ENCODE data around the gene AMACR.

The AMACR gene

GRCh38 chr5:33975852-33976251 lies 32.0 kb downstream of the AMACR start:
- H2BK12ac ChIP-seq (ENCODE audit: low read length), result no peak overlapping the region
- no peak overlapping the region for H2AK5ac ChIP-seq (ENCODE audit: low read depth, low read length)
- H3K4me1 ChIP-seq (ENCODE audit: control insufficient read depth in 2 of 2, insufficient read depth in 1 of 2, low read depth in 1 of 2, low read length in 2 of 2), result peaks cover 0 to 5% of the 10 kb centered on the region in 2 donors
- no peak overlapping the region for H2BK15ac ChIP-seq (ENCODE audit: low read length)
- H2BK120ac ChIP-seq (ENCODE audit: low read depth, low read length), result no peak overlapping the region
- no peaks in the 10 kb centered on the region for H3K27me3 ChIP-seq (ENCODE audit: control insufficient read depth in 3 of 3, insufficient read depth in 3 of 3, low read depth in 1 of 3, low read length in 3 of 3)
- no peak overlapping the region for H3K14ac ChIP-seq (ENCODE audit: low read length)
- H3K9me3 ChIP-seq (replicated peaks in 1 of 2; ENCODE audit: control insufficient read depth in 2 of 2, insufficient read depth in 1 of 2, low read depth in 1 of 2, low read length in 2 of 2), result no peaks in the 10 kb centered on the region
- H3K9ac ChIP-seq (ENCODE audit: low read depth, low read length, poor library complexity), result no peak overlapping the region
- H3K23ac ChIP-seq (ENCODE audit: low read depth, low read length, poor library complexity), result no peak overlapping the region
- H4K8ac ChIP-seq (ENCODE audit: low read depth, low read length), result no peak overlapping the region
- no peak overlapping the region for H2BK5ac ChIP-seq (ENCODE audit: low read length)
- H4K91ac ChIP-seq (ENCODE audit: low read depth, low read length, poor library complexity), result no peak overlapping the region
- no peak for DNase-seq (ENCODE audit: low spot score)
- H3K4me3 ChIP-seq (ENCODE audit: low read length in 2 of 2), result no peak overlapping the region
- no peak overlapping the region for H3K4me2 ChIP-seq (ENCODE audit: insufficient read depth, low read length, poor library complexity, severe bottlenecking)
- H3K18ac ChIP-seq (ENCODE audit: low read length), result no peak overlapping the region
- no peak overlapping the region for H3K27ac ChIP-seq (replicated peaks; ENCODE audit: low read length)
- peak overlapping the region; percentile 60 for H2AFZ ChIP-seq (ENCODE audit: low read length)
- no peaks in the 10 kb centered on the region for H3K36me3 ChIP-seq (replicated peaks in 1 of 2; ENCODE audit: control insufficient read depth in 2 of 2, insufficient read depth in 2 of 2, low read length in 2 of 2)
- H3K4ac ChIP-seq (ENCODE audit: low read length), result no peak overlapping the region
- no CpG with 5 or more reads among the region's 5 CpGs for WGBS, 2 donors (ENCODE audit: extremely low coverage in 2 of 2, insufficient read length in 2 of 2, insufficient replicate concordance in 1 of 2)
- no peaks in the 10 kb centered on the region for H3K79me1 ChIP-seq (ENCODE audit: low read depth, low read length)

GRCh38 chr5:33973271-33973670 lies 34.6 kb downstream of the AMACR start:
- no peaks in the 10 kb centered on the region for H3K79me1 ChIP-seq (ENCODE audit: low read depth, low read length)
- H4K8ac ChIP-seq (ENCODE audit: low read depth, low read length), result no peak overlapping the region
- H3K27me3 ChIP-seq (ENCODE audit: control insufficient read depth in 3 of 3, insufficient read depth in 3 of 3, low read depth in 1 of 3, low read length in 3 of 3), result no peaks in the 10 kb centered on the region
- H3K4me3 ChIP-seq (ENCODE audit: low read length in 2 of 2), result no peak overlapping the region
- H3K9ac ChIP-seq (ENCODE audit: low read depth, low read length, poor library complexity), result no peak overlapping the region
- no peak overlapping the region for H3K14ac ChIP-seq (ENCODE audit: low read length)
- no peak overlapping the region for H3K23ac ChIP-seq (ENCODE audit: low read depth, low read length, poor library complexity)
- H3K36me3 ChIP-seq (replicated peaks in 1 of 2; ENCODE audit: control insufficient read depth in 2 of 2, insufficient read depth in 2 of 2, low read length in 2 of 2), result no peaks in the 10 kb centered on the region
- H2AFZ ChIP-seq (ENCODE audit: low read length), result no peak overlapping the region
- no peak for DNase-seq (ENCODE audit: low spot score)
- no peak overlapping the region for H3K18ac ChIP-seq (ENCODE audit: low read length)
- H2AK5ac ChIP-seq (ENCODE audit: low read depth, low read length), result no peak overlapping the region
- H3K4me2 ChIP-seq (ENCODE audit: insufficient read depth, low read length, poor library complexity, severe bottlenecking), result no peak overlapping the region
- no peak overlapping the region for H3K27ac ChIP-seq (replicated peaks; ENCODE audit: low read length)
- H2BK12ac ChIP-seq (ENCODE audit: low read length), result no peak overlapping the region
- no peak overlapping the region for H4K91ac ChIP-seq (ENCODE audit: low read depth, low read length, poor library complexity)
- no peaks in the 10 kb centered on the region for H3K9me3 ChIP-seq (replicated peaks in 1 of 2; ENCODE audit: control insufficient read depth in 2 of 2, insufficient read depth in 1 of 2, low read depth in 1 of 2, low read length in 2 of 2)
- H3K4ac ChIP-seq (ENCODE audit: low read length), result no peak overlapping the region
- WGBS, 2 donors (ENCODE audit: extremely low coverage in 2 of 2, insufficient read length in 2 of 2, insufficient replicate concordance in 1 of 2), result no CpG with 5 or more reads among the region's 2 CpGs
- H3K4me1 ChIP-seq (ENCODE audit: control insufficient read depth in 2 of 2, insufficient read depth in 1 of 2, low read depth in 1 of 2, low read length in 2 of 2), result peaks cover 0 to 5% of the 10 kb centered on the region in 2 donors
- no peak overlapping the region for H2BK15ac ChIP-seq (ENCODE audit: low read length)
- no peak overlapping the region for H2BK120ac ChIP-seq (ENCODE audit: low read depth, low read length)
- H2BK5ac ChIP-seq (ENCODE audit: low read length), result no peak overlapping the region

- Histone ChIP-seq H4K8ac (ENCODE audit: low read depth, low read length) (no peak overlapping the region), H3K18ac (ENCODE audit: low read length) (no peak overlapping the region), H3K9me3 (replicated peaks in 1 of 2; ENCODE audit: control insufficient read depth in 2 of 2, insufficient read depth in 1 of 2, low read depth in 1 of 2, low read length in 2 of 2) (no peaks in the 10 kb centered on the region), H4K91ac (ENCODE audit: low read depth, low read length, poor library complexity) (no peak overlapping the region), H3K4me1 (ENCODE audit: control insufficient read depth in 2 of 2, insufficient read depth in 1 of 2, low read depth in 1 of 2, low read length in 2 of 2) (no peaks in the 10 kb centered on the region), H3K14ac (ENCODE audit: low read length) (no peak overlapping the region), H2BK15ac (ENCODE audit: low read length) (no peak overlapping the region), H3K4ac (ENCODE audit: low read length) (no peak overlapping the region), H3K27ac (replicated peaks; ENCODE audit: low read length) (no peak overlapping the region), H2BK5ac (ENCODE audit: low read length) (no peak overlapping the region), H2AK5ac (ENCODE audit: low read depth, low read length) (no peak overlapping the region), H3K79me1 (ENCODE audit: low read depth, low read length) (no peaks in the 10 kb centered on the region), H3K4me3 (ENCODE audit: low read length in 2 of 2) (no peak overlapping the region), H2BK12ac (ENCODE audit: low read length) (no peak overlapping the region), H3K36me3 (replicated peaks in 1 of 2; ENCODE audit: control insufficient read depth in 2 of 2, insufficient read depth in 2 of 2, low read length in 2 of 2) (no peaks in the 10 kb centered on the region), H3K9ac (ENCODE audit: low read depth, low read length, poor library complexity) (no peak overlapping the region), H3K4me2 (ENCODE audit: insufficient read depth, low read length, poor library complexity, severe bottlenecking) (no peak overlapping the region), H2BK120ac (ENCODE audit: low read depth, low read length) (no peak overlapping the region), H2AFZ (ENCODE audit: low read length) (peak overlapping the region; percentile 60), H3K27me3 (ENCODE audit: control insufficient read depth in 3 of 3, insufficient read depth in 3 of 3, low read depth in 1 of 3, low read length in 3 of 3) (no peaks in the 10 kb centered on the region), H3K23ac (ENCODE audit: low read depth, low read length, poor library complexity) (no peak overlapping the region)
- WGBS, 2 donors (ENCODE audit: extremely low coverage in 2 of 2, insufficient read length in 2 of 2, insufficient replicate concordance in 1 of 2), result no CpG with 5 or more reads among the region's 10 CpGs
- DNase-seq (ENCODE audit: low spot score), result peak; percentile 36
These were observed 38.0 kb downstream of the AMACR start for GRCh38 chr5:33969572-33970452.

- H3K4ac ChIP-seq (ENCODE audit: low read length), result no peak overlapping the region
- H3K14ac ChIP-seq (ENCODE audit: low read length), result no peak overlapping the region
- no CpG with 5 or more reads among the region's 3 CpGs for WGBS, 2 donors (ENCODE audit: extremely low coverage in 2 of 2, insufficient read length in 2 of 2, insufficient replicate concordance in 1 of 2)
- no peak overlapping the region for H3K9ac ChIP-seq (ENCODE audit: low read depth, low read length, poor library complexity)
- no peak overlapping the region for H3K4me2 ChIP-seq (ENCODE audit: insufficient read depth, low read length, poor library complexity, severe bottlenecking)
- H3K36me3 ChIP-seq (replicated peaks in 1 of 2; ENCODE audit: control insufficient read depth in 2 of 2, insufficient read depth in 2 of 2, low read length in 2 of 2), result no peaks in the 10 kb centered on the region
- no peaks in the 10 kb centered on the region for H3K79me1 ChIP-seq (ENCODE audit: low read depth, low read length)
- H3K4me1 ChIP-seq (ENCODE audit: control insufficient read depth in 2 of 2, insufficient read depth in 1 of 2, low read depth in 1 of 2, low read length in 2 of 2), result no peaks in the 10 kb centered on the region
- no peak overlapping the region for H2BK120ac ChIP-seq (ENCODE audit: low read depth, low read length)
- H2BK15ac ChIP-seq (ENCODE audit: low read length), result no peak overlapping the region
- no peak overlapping the region for H4K91ac ChIP-seq (ENCODE audit: low read depth, low read length, poor library complexity)
- no peak overlapping the region for H3K18ac ChIP-seq (ENCODE audit: low read length)
- no peak overlapping the region for H3K4me3 ChIP-seq (ENCODE audit: low read length in 2 of 2)
- no peaks in the 10 kb centered on the region for H3K9me3 ChIP-seq (replicated peaks in 1 of 2; ENCODE audit: control insufficient read depth in 2 of 2, insufficient read depth in 1 of 2, low read depth in 1 of 2, low read length in 2 of 2)
- H3K27ac ChIP-seq (replicated peaks; ENCODE audit: low read length), result no peak overlapping the region
- H3K27me3 ChIP-seq (ENCODE audit: control insufficient read depth in 3 of 3, insufficient read depth in 3 of 3, low read depth in 1 of 3, low read length in 3 of 3), result no peaks in the 10 kb centered on the region
- no peak overlapping the region for H3K23ac ChIP-seq (ENCODE audit: low read depth, low read length, poor library complexity)
- H2AK5ac ChIP-seq (ENCODE audit: low read depth, low read length), result no peak overlapping the region
- no peak overlapping the region for H2BK12ac ChIP-seq (ENCODE audit: low read length)
- no peak overlapping the region for H2AFZ ChIP-seq (ENCODE audit: low read length)
- no peak overlapping the region for H4K8ac ChIP-seq (ENCODE audit: low read depth, low read length)
- no peak overlapping the region for H2BK5ac ChIP-seq (ENCODE audit: low read length)
- no peak for DNase-seq (ENCODE audit: low spot score)
These were observed 39.4 kb downstream of the AMACR start for GRCh38 chr5:33968211-33969005.

All from neuronal stem cell (in vitro differentiated cells).